Heart right ventricle (tissue), 16 donors: Measurements from ENCODE around the gene THSD4. TPM values are rescaled to one million over a fixed set of nuclear protein-coding genes. Genes with fewer than 3 reads are reported as not detected.
A peak's percentile ranks its signal among the peaks of the same experiment; 100 is the strongest.

Source experiments
- ATAC-seq, 8 donors: fragments of 200-7000 bp; cut with Tn5 transposase; one replicate each; pipeline ENCODE4 v1.9.1; 2020; ENCODE audit warnings: mild to moderate bottlenecking in 8 of 8, moderate library complexity in 8 of 8, moderate number of reproducible peaks in 1 of 8
- DNase-seq, 2 donors: peaks; one replicate each; pipeline ENCODE4 v3.0.0-alpha.2; 2020
- H3K27ac ChIP-seq, 10 donors: fragments of 200-600 bp; sonication (generic) in 2 of 10; one replicate each; pipeline versions ENCODE4 v1.5.0 to v1.8.0; 2020 to 2022; ENCODE audit warnings: mild to moderate bottlenecking in 3 of 10
- H3K27me3 ChIP-seq, 7 donors: fragments of 200-600 bp; one replicate each; pipeline ENCODE4 v1.8.0; 2021 to 2022; ENCODE audit warnings: mild to moderate bottlenecking in 2 of 7
- H3K36me3 ChIP-seq, 9 donors: fragments of 200-600 bp; sonication (generic) in 1 of 9; one replicate each; pipeline versions ENCODE4 v1.5.0 to v1.8.0; 2020 to 2022; ENCODE audit warnings: mild to moderate bottlenecking in 2 of 9
- H3K4me1 ChIP-seq, 9 donors: fragments of 200-600 bp; sonication (generic) in 1 of 9; one replicate each; pipeline versions ENCODE4 v1.5.0 to v1.8.0; 2020 to 2022; ENCODE audit warnings: mild to moderate bottlenecking in 4 of 9
- H3K4me3 ChIP-seq, 10 donors: fragments of 200-600 bp; sonication (generic) in 2 of 10; one replicate each; pipeline versions ENCODE4 v1.5.0 to v1.8.0; 2020 to 2022; ENCODE audit warnings: mild to moderate bottlenecking in 7 of 10, moderate library complexity in 2 of 10
- H3K9me3 ChIP-seq, 11 donors: fragments of 200-600 bp in 10 of 11; sonication (generic) in 2 of 11; one replicate each; pipeline versions ENCODE4 v1.5.0 to v1.8.0; 2013 to 2022; ENCODE audit warnings: mild to moderate bottlenecking in 2 of 11, control low read depth in 1 of 11, moderate library complexity in 1 of 11
- WGBS, 2 donors: extraction: QIAGEN DNeasy Blood & Tissue Kit; methylation state at CpG; one replicate each; pipeline ENCODE4 v1.1.7; 2013; ENCODE audit warnings: inconsistent platforms in 1 of 2; 5-methylcytosine and 5-hydroxymethylcytosine counted together
- intact Hi-C, 10 donors: fragments of 100-400 bp; cut with DNase I; formaldehyde crosslinking; loops; one replicate each; pipeline versions ENCODE4 v1.11.1 to v1.14.2; 2022
- polyA plus RNA-seq, 2 donors: library from polyadenylated mRNA; stranded (reverse); fragments of 200-250 nt; gene quantifications; one replicate each; pipeline ENCODE4 v1.2.3, GENCODE V29; 2013
- total RNA-seq, 10 donors: library from RNA; stranded (reverse); fragmentation: NEBNext Ultra II Directional in 3 of 10; extraction: Animal tissue kit (Norgen Biotek cat#: 25700) in 3 of 10; gene quantifications; one replicate each; pipeline versions ENCODE4 v1.2.1 to v1.2.4, GENCODE V29; 2021 to 2023
- TF ChIP-seq, protein P1 (sequence below), 9 donors: fragments of 200-600 bp; sonication (generic) in 2 of 9; IDR thresholded peaks; one replicate each; pipeline versions ENCODE4 v1.5.0 to v1.8.0; 2021 to 2022; ENCODE audit warnings: antibody characterized with exemption in 9 of 9, mild to moderate bottlenecking in 5 of 9, moderate library complexity in 1 of 9
- donor health status: Arrhythmogenic right ventricular cardiomyopathy.
- donor health status: ischemic (EF 13 %, LVEDD 7.1; RV severe dilation, severe dysfunction).
- donor health status: healthy with polysubstance abuse.
- donor health status: DM: no; HTN: yes; CAD: no.
- donor health status: DM: no; HTN: no; CAD: no.
- donor health status: ischemic (EF 25% LVEDD 6.9; RV normal size, moderate dysfunction).
- donor health status: ischemic (EF 25% LVEDD 5.7; RV mildly dilated, moderate dysfunction).
- donor health status: healthy.
- donor health status: DM: yes; HTN: yes; CAD: no.
- donor health status: Ischemic cardiomyopathy.
- donor health status: ischemic (EF 35%, LVEDD 5.7; RV mildly dilated, moderate dysfunction).
- donor health status: nonischemic (EF 11% LVEDD 7.7; RV severe dilation, severe dysfunction).
- donor health status: DM: yes; HTN: yes; CAD: no.
- donor health status: PGD.
- donor health status: ischemic (EF 29% LVEDD 5.4; RV normal size, mild dysfunction).
- donor health status: nonischemic (EF 23%, LVEDD 6.1; RV moderate dilation, normal function).

Gene THSD4
- total and polyA plus RNA-seq, 12 donors, result 20.8 to 212 (median 139) TPM

DNA sequence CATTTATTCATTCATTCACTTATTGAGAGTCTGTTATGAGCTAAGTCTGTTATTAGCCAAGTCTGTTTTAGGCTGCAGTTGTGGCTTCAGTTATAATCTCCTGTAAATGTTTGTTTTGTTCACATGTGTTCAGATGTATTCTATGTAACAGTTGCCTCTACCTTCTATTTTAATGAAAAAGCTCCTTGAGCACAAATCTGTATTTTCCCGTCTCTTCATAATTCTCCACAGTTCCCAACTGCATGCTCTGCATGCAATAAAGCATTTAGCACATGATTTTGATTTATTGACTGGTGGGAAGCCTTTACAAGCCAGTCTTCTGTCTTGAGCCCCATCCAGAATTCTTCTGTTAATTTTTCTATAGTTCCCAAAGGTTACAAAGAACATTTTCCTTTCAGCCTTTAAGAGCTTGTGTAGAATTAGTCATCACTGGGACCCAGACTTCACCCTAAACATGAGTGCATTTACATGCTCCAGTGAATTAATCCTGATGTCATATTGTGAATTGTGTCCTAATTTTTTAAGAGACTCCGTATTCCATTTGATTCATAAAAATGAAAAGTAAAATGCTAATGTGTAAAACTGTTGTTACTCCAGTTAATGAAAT, 572.7 kb downstream of the THSD4 start:
- ATAC-seq (no peak), DNase-seq (no peak)
- Histone ChIP-seq H3K4me3 (no peak overlapping the region), H3K27me3 (no peaks in the 10 kb centered on the region), H3K27ac (no peak overlapping the region), H3K9me3 (no peaks in the 10 kb centered on the region), H3K4me1 (peaks cover 4 to 33% (median 24%) of the 10 kb centered on the region in 9 donors), H3K36me3 (no peaks in the 10 kb centered on the region)
- TF ChIP-seq, protein P1, sequence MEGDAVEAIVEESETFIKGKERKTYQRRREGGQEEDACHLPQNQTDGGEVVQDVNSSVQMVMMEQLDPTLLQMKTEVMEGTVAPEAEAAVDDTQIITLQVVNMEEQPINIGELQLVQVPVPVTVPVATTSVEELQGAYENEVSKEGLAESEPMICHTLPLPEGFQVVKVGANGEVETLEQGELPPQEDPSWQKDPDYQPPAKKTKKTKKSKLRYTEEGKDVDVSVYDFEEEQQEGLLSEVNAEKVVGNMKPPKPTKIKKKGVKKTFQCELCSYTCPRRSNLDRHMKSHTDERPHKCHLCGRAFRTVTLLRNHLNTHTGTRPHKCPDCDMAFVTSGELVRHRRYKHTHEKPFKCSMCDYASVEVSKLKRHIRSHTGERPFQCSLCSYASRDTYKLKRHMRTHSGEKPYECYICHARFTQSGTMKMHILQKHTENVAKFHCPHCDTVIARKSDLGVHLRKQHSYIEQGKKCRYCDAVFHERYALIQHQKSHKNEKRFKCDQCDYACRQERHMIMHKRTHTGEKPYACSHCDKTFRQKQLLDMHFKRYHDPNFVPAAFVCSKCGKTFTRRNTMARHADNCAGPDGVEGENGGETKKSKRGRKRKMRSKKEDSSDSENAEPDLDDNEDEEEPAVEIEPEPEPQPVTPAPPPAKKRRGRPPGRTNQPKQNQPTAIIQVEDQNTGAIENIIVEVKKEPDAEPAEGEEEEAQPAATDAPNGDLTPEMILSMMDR (IDR thresholded peaks at IDR 0.05), result no peak
- intact Hi-C loops, result no loop called here
- 91 to 95% methylated on average over 2 of the region's 2 CpGs for WGBS, 2 donors

DNA sequence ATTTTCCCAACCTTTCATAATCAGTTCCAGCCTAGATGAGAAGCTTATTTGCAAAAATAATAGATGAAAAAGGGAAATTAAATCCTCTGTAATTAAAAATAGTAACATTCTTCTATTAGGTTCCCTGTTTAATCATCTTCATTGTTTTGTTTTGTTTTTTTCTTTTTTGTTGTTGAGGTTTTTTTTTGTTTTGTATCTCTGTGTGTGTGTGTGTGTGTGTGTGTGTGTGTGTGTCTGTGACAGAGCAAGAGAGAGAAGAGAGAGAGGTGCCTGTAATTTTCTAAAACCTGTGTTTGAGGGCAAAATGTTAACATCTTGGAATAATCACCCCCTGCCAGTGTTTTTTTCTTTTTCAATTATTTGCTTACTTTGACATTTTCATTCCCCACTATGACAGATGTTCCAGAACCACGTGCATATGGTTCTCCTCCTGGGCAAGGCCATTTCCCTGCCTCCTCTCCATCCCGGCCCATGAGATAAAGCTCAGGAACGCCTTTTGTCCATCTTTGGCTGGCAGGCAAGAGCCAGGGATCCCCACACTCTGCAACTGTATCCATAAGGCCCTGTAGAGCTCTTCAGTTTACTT, 573.3 kb downstream of the THSD4 start:
- Histone ChIP-seq H3K9me3 (no peaks in the 10 kb centered on the region), H3K4me1 (peaks cover 6 to 37% (median 27%) of the 10 kb centered on the region in 9 donors), H3K27ac (no peak overlapping the region), H3K4me3 (no peak overlapping the region), H3K36me3 (no peaks in the 10 kb centered on the region), H3K27me3 (no peaks in the 10 kb centered on the region)
- WGBS, 2 donors, result 51% methylated on average over 3 of the region's 3 CpGs
- intact Hi-C loops, result no loop called here
- DNase-seq, result no peak
- TF ChIP-seq, protein P1 (IDR thresholded peaks at IDR 0.05), result no peak
- ATAC-seq, result no peak

DNA sequence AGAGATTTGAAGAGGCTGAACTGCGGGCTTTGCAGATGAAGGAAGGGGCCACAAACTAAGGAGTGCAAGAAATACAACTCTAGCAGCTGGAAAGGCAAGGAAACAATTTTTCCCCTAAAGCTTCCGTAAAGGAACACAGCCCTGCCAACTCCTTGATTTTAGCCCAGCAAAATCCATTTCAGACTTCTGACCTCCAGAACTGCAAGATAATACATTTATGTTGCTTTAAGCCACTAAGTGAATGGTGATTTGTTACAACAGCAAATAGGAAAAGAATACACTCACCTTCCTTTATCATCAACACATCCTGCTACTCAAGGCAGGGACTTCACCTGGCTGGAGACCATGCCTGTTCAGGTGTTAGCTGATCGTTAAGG, 575.8 kb downstream of the THSD4 start:
- ATAC-seq (no peak), DNase-seq (no peak)
- Histone ChIP-seq H3K36me3 (no peaks in the 10 kb centered on the region), H3K27me3 (no peaks in the 10 kb centered on the region), H3K4me3 (peak overlapping the region in 1 of 10 donors; percentile 6), H3K9me3 (no peaks in the 10 kb centered on the region), H3K27ac (peak overlapping the region; percentile 57 to 83 (median 70)), H3K4me1 (peaks cover 6 to 37% (median 27%) of the 10 kb centered on the region in 9 donors)
- TF ChIP-seq, protein P1 (IDR thresholded peaks at IDR 0.05), result no peak
- intact Hi-C loops, result no loop called here
- 69% methylated on average over 3 of the region's 3 CpGs for WGBS, 2 donors

DNA sequence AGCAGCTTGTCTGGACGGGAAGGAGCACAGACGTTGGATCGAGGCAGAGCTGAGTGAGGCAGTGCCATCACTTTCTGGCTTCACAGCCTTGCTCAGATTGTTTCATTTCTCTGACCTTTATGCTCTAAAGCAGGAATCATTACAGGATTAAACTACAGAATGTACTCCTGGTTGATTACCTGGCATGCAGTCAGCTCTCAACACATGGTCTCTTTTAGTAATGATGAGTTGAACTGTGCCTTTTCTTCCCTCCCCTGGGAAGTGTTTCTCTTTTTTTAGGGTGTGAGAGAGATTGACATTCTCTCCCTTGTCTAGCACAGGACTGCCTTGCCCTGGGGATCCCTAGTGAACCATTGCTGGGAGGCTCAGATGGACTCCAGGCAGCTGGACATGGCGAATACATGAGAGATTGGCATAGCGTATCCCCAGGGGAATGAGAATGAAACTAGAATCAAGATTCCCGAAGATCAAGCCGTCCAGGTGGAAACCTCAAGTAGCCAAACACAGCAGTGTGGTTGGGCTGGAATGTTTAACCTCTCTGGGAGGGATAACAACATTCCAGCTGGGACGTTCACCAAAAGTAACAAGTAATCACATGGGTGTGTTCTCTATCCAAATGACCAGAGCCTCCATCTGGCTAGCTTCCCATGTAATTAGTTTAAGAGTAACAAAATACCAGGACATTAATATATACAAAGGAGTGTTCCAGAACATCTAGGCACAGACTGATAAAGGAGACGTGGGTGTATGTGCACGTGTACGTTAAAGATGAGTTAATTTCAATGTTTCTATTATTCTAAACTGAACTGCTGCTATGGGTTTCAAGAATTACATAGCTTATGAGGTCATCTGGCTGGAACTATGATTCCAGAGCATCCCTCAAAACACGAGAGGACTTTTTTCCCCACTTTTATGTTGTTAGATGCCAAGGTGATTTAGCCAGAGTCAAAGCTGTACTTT, 576.5 kb downstream of the THSD4 start:
- TF ChIP-seq, protein P1 (IDR thresholded peaks at IDR 0.05), result no peak
- peak; percentile 63 to 88 (median 78) for ATAC-seq
- H3K4me1 ChIP-seq, result peaks cover 6 to 37% (median 27%) of the 10 kb centered on the region in 9 donors
- WGBS, 2 donors, result 19 to 27% methylated on average over 12 of the region's 12 CpGs
- intact Hi-C loops, result no loop called here
- H3K27me3 ChIP-seq, result no peaks in the 10 kb centered on the region
- H3K9me3 ChIP-seq, result no peaks in the 10 kb centered on the region
- H3K36me3 ChIP-seq, result no peaks in the 10 kb centered on the region
- DNase-seq, result peak in 1 of 2 donors; percentile 39
- peak overlapping the region in 2 of 10 donors; percentile 6 to 23 for H3K4me3 ChIP-seq
- H3K27ac ChIP-seq, result peak overlapping the region; percentile 57 to 83 (median 70)
